Activated T-helper 17 cell treated with anti-CD3 and anti-CD28 coated beads, Interleukin-2, amount 50 U/mL, for 72 hours (primary cell): Measurements from ENCODE around the gene SMIM13. TPM values are rescaled to one million over a fixed set of nuclear protein-coding genes. Genes with fewer than 3 reads are reported as not detected.
A peak's percentile ranks its signal among the peaks of the same experiment; 100 is the strongest.
"Not testable (repeated sequence)": the region's sequence is repeated elsewhere in the genome, so short reads cannot be mapped to it uniquely, and the experiment has no call there.

Experiments used
- ATAC-seq: fragments of 150-1000 bp; cut with Tn5 transposase; replicated peaks from 2 replicates; pipeline ENCODE4 v1.10.0; 2021; ENCODE audit warnings: mild to moderate bottlenecking, moderate library complexity
- H3K27ac Mint-ChIP-seq: one replicate; pipeline ENCODE4 v1.8.0; 2022; ENCODE audit warnings: mixed read lengths
- H3K27me3 Mint-ChIP-seq: one replicate; pipeline ENCODE4 v1.8.0; 2022; ENCODE audit warnings: mixed read lengths
- H3K36me3 Mint-ChIP-seq: one replicate; pipeline ENCODE4 v1.8.0; 2022; ENCODE audit warnings: low read depth, mild to moderate bottlenecking, mixed read lengths
- H3K4me1 Mint-ChIP-seq: one replicate; pipeline ENCODE4 v1.8.0; 2022; ENCODE audit warnings: mixed read lengths
- H3K4me3 Mint-ChIP-seq: one replicate; pipeline ENCODE4 v1.8.0; 2022; ENCODE audit warnings: mild to moderate bottlenecking, mixed read lengths
- H3K9me3 Mint-ChIP-seq: one replicate; pipeline ENCODE4 v1.8.0; 2022; ENCODE audit warnings: mixed read lengths
- total RNA-seq, 2 donors: library from RNA; stranded (reverse); gene quantifications; one replicate each; pipeline ENCODE4 v1.2.3, GENCODE V29; 2022

The SMIM13 gene
- total RNA-seq, 2 donors from 2014 or later, result 5.8 to 10.5 TPM

- peak; percentile 44 for ATAC-seq
- Mint-ChIP-seq H3K9me3 (no peaks in the 10 kb centered on the region), H3K36me3 (peaks cover 27% of the 10 kb centered on the region), H3K4me1 (peaks cover 10% of the 10 kb centered on the region), H3K27me3 (no peaks in the 10 kb centered on the region), H3K27ac (peak overlapping the region; percentile 97), H3K4me3 (peak overlapping the region; percentile 95)
Observed at GRCh38 chr6:11094411-11094851, 797 bp downstream of the SMIM13 start.

DNA sequence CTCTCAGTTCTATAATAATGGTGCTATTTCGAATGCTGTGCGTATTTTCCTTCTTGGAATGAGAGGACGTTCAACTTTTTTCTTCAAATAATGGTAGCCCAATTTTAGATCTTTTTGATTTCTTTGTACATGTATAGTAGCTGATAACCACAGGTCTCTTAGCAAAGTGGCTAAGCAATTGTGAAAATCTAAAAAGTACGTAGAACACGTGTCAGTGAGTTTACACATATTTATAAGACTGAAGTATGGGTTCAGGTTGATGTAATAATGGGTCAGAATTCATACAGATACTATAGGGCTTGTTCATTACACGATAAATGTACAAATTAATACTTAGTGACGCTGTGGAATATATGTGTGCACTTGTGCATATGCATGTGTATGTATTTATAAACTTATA, 1.3 kb downstream of the SMIM13 start:
- Mint-ChIP-seq H3K9me3 (no peaks in the 10 kb centered on the region), H3K27me3 (no peaks in the 10 kb centered on the region), H3K27ac (peak overlapping the region; percentile 97), H3K4me1 (peaks cover 10% of the 10 kb centered on the region), H3K4me3 (peak overlapping the region; percentile 95), H3K36me3 (peaks cover 27% of the 10 kb centered on the region)
- ATAC-seq, result no peak

DNA sequence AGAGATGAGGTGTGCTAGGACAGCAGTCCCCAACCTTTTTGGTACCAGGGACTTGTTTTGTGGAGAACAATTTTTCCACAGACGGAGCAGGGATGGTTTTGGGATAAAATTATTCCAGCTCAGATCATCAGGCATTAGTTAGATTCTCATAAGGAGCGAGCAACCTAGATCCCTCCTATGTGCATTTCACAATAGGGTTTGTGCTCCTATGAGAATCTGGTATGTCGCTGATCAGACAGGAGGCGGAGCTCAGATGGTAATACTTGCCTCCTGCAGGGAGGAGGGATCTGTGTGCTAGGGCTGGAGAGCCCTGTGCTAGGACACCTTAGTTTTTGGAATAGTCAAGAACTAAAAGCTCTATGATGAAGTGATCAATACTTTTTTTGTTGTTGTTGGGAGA, 2.5 kb downstream of the SMIM13 start:
- peak overlapping the region; percentile 16 for H3K27ac Mint-ChIP-seq
- no peaks in the 10 kb centered on the region for H3K27me3 Mint-ChIP-seq

DNA sequence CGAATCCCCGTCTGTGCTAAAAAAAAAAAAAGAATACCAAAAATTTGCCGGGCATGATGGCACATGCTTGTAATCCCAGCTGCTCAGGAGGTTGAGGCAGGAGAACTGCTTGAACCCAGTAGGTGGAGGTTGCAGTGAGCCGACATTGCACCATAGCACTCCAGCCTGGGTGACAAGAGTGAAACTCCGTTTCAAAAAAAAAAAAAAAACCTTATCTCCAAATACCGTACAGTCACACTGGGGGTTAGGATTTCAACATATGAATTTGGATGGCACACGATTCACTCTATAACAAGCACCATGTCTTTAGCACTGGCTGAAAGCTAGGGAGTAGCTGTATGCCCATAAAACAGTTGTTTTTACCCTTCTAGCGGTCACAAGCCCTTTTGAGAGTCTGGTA, 3.8 kb downstream of the SMIM13 start:
- Mint-ChIP-seq H3K9me3 (no peaks in the 10 kb centered on the region), H3K27me3 (no peaks in the 10 kb centered on the region), H3K4me3 (no peak overlapping the region), H3K36me3 (peaks cover 27% of the 10 kb centered on the region), H3K27ac (no peak overlapping the region), H3K4me1 (peaks cover 16% of the 10 kb centered on the region)
- no peak for ATAC-seq

More for the DNA sequence above, 2.5 kb downstream of the SMIM13 start:
- Mint-ChIP-seq H3K4me3 (peak overlapping the region; percentile 95), H3K4me1 (peaks cover 14% of the 10 kb centered on the region), H3K9me3 (no peaks in the 10 kb centered on the region), H3K36me3 (peaks cover 27% of the 10 kb centered on the region)
- no peak for ATAC-seq

DNA sequence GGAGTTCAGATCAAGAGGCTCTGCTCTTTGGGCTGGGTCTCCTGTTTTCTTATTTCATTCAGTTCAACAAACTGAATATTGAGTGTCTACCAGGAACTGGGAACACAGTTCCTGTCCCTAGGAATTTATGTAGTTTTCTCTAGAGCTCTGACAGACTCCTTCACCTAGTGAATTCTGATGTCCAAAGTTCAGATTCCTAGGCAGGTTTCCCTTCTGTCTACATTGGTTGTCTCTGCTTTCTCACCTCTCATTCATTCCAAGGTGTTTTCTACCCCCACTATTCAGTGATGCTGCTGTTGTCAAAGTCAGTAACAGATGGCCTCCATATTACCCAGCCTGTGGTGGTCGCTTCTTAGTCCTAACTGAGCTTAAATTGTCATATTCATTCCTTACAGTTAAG, 4.4 kb downstream of the SMIM13 start:
- peaks cover 27% of the 10 kb centered on the region for H3K36me3 Mint-ChIP-seq
- H3K4me1 Mint-ChIP-seq, result peaks cover 20% of the 10 kb centered on the region
- ATAC-seq, result no peak
- H3K27ac Mint-ChIP-seq, result no peak overlapping the region
- H3K27me3 Mint-ChIP-seq, result no peaks in the 10 kb centered on the region
- H3K4me3 Mint-ChIP-seq, result no peak overlapping the region
- no peaks in the 10 kb centered on the region for H3K9me3 Mint-ChIP-seq

GRCh38 chr6:11101417-11101816, 7.8 kb downstream of the SMIM13 start:
- H3K4me1 Mint-ChIP-seq, result peaks cover 19% of the 10 kb centered on the region
- peaks cover 17% of the 10 kb centered on the region for H3K36me3 Mint-ChIP-seq
- no peak for ATAC-seq
- no peak overlapping the region for H3K4me3 Mint-ChIP-seq
- no peak overlapping the region for H3K27ac Mint-ChIP-seq
- no peaks in the 10 kb centered on the region for H3K27me3 Mint-ChIP-seq
- no peaks in the 10 kb centered on the region for H3K9me3 Mint-ChIP-seq

GRCh38 chr6:11103065-11103464, 9.4 kb downstream of the SMIM13 start:
- no peak for ATAC-seq
- H3K27ac Mint-ChIP-seq, result no peak overlapping the region
- peaks cover 6% of the 10 kb centered on the region for H3K36me3 Mint-ChIP-seq
- no peak overlapping the region for H3K4me3 Mint-ChIP-seq
- no peaks in the 10 kb centered on the region for H3K9me3 Mint-ChIP-seq
- H3K4me1 Mint-ChIP-seq, result peaks cover 20% of the 10 kb centered on the region
- no peaks in the 10 kb centered on the region for H3K27me3 Mint-ChIP-seq

DNA sequence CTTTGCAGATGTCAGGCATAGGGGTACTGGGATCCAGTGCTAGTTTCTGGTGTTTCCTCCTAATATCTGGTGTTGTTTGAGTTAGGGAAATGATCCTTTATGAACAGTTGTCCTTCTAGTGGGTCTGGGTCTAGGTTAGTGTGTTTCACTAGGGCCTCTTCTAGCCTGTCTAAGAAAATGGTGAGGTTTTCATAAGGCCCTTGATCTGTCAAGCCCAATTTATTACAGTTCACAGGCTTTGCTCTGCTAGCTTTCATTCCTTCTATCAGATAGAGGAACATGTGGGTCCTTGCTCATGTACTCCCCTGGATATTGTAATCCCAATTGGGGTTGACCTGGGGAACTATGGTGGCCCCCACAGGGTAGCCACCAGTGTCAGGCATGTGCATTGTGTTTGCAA, 15.1 kb downstream of the SMIM13 start:
- Mint-ChIP-seq H3K9me3 (no peaks in the 10 kb centered on the region), H3K4me1 (peaks cover 25% of the 10 kb centered on the region), H3K4me3 (no peak overlapping the region), H3K36me3 (no peaks in the 10 kb centered on the region), H3K27ac (no peak overlapping the region), H3K27me3 (no peaks in the 10 kb centered on the region)
- ATAC-seq, result no peak

DNA sequence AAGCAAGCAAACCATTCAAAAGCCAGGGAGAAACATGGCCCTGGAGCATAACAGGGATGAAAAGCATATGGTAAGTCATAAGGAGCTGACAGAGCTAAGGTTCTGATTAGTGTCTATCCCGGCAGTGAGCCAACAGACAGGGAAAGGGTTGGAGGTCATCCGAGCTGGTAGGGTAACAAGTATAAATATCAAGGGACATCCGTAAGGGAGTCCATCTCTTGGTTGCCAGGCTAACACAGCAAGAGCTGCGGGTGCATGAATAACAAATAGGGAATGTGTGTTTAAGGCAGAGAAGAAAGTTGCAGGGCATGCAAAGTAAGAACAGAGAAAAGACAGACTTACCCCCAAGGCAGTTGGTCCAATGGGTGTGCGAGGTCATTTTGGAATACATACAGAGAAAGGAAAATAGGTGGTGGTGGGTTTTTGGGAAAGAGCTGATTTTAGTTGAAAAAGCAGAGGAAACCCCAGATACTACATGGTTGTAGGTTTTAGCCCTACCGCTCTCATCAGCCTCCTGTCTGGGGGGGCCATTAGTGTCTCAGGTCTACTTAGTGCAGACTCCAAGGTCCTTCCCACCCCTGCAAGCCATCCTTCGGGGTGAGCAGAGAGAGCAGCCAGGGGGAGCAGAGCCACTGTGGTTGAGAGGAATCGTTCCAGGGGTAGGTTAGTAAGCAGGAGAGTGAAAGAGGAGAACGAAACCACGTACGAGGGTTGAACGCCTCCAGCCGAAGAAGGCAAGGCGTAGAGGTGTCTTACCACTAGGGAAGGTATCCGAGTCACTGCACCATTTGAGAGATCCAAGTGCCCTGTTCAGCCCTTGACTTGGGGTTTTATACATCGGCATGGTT, 17.5 kb downstream of the SMIM13 start, which contains the start of gene ERVFRD-1:
Gene ERVFRD-1 (minus strand): TSS at position 805 of the 848 bp plus-strand sequence. CDS start 6,415 bp downstream, outside the sequence.
- H3K4me1 Mint-ChIP-seq, result peaks cover 20% of the 10 kb centered on the region
- peak within 1 kb of the TSS; percentile 21 for H3K4me3 Mint-ChIP-seq
- no peaks in the 10 kb centered on the region for H3K9me3 Mint-ChIP-seq
- H3K36me3 Mint-ChIP-seq, result no peaks in the 10 kb centered on the region
- ATAC-seq, result peak; percentile 61
- no peak within 1 kb of the TSS for H3K27ac Mint-ChIP-seq
- H3K27me3 Mint-ChIP-seq, result no peaks in the 10 kb centered on the region

GRCh38 chr6:11111769-11112437, 18.3 kb downstream of the SMIM13 start:
- no peak for ATAC-seq
- Mint-ChIP-seq H3K4me3 (peak overlapping the region; percentile 21), H3K9me3 (no peaks in the 10 kb centered on the region), H3K27me3 (no peaks in the 10 kb centered on the region), H3K4me1 (peaks cover 16% of the 10 kb centered on the region), H3K27ac (no peak overlapping the region), H3K36me3 (no peaks in the 10 kb centered on the region)

- peaks cover 16% of the 10 kb centered on the region for H3K4me1 Mint-ChIP-seq
- ATAC-seq, result no peak
Observed at GRCh38 chr6:11113038-11113437, 19.4 kb downstream of the SMIM13 start.

GRCh38 chr6:11115808-11116536, 22.3 kb downstream of the SMIM13 start:
- not testable (repeated sequence) for H3K4me3 Mint-ChIP-seq, H3K9me3 Mint-ChIP-seq, H3K27ac Mint-ChIP-seq, H3K36me3 Mint-ChIP-seq, H3K27me3 Mint-ChIP-seq
- ATAC-seq, result peak; percentile 98
- peaks cover 11% of the 10 kb centered on the region for H3K4me1 Mint-ChIP-seq

More at GRCh38 chr6:11113038-11113437, 19.4 kb downstream of the SMIM13 start:
- no peak overlapping the region for H3K27ac Mint-ChIP-seq
- H3K4me3 Mint-ChIP-seq, result no peak overlapping the region
- H3K9me3 Mint-ChIP-seq, result no peaks in the 10 kb centered on the region
- no peaks in the 10 kb centered on the region for H3K27me3 Mint-ChIP-seq
- no peaks in the 10 kb centered on the region for H3K36me3 Mint-ChIP-seq

DNA sequence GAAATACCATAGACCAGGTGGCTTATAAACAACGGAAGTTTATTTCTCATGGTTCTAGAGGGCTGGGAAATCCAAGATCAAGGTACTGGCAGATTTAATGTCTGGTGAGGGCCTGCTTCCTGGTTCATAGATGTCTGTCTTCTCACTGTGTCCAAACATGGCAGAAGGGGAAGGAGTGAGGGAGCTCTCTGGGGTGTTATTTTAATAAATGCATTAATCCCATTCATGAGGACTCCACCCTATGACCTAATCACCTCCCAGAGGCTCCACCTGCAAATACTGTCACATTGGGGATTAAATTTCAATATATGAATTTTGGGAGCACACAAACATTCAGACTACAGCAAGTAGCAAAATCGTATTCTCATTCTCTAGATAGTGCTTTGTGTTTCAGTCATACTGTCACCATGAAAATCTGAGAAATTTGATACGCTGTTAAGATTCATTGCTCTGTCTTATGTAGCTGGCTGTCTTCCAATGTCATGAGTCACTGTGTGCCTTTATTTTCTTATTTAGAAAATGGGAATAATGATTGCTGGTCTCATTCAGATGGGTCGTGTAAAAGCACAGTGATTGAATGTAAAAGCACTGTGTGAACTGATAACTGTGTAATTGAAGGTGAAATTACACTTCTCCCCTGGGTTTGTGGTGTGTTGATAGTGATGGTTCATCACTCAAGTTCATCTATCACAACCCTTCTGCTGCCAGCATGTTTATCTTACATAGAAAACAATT, 26.8 kb downstream of the SMIM13 start:
- Mint-ChIP-seq H3K4me1 (peaks cover 13% of the 10 kb centered on the region), H3K27me3 (no peaks in the 10 kb centered on the region), H3K4me3 (no peak overlapping the region), H3K27ac (no peak overlapping the region), H3K9me3 (no peaks in the 10 kb centered on the region), H3K36me3 (peaks cover under 1% of the 10 kb centered on the region)
- no peak for ATAC-seq

DNA sequence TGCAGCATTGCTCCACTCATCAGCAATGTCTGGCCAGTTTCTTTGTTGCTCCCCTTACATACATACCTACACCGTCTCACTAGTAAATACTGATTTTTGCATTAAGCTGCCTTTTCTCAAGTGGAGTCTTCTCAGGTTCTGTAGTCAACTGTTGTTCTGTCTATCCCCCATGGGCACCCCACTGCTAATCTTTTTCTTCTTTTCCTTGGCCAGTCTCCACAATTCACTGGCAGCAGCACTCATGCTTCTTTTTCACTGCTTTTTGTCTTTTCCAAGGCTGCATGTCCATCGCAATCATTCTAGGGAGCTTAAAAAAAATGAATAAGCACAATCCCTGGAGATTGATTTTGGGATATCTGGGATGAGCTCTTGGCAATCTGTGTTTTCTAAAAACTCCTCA, 28.2 kb downstream of the SMIM13 start:
- Mint-ChIP-seq H3K27me3 (no peaks in the 10 kb centered on the region), H3K9me3 (no peaks in the 10 kb centered on the region), H3K4me1 (peaks cover 13% of the 10 kb centered on the region), H3K36me3 (peaks cover 4% of the 10 kb centered on the region), H3K27ac (no peak overlapping the region), H3K4me3 (no peak overlapping the region)
- ATAC-seq, result no peak
